T47D (cell line): ENCODE data around the gene VIL1.

ENCODE experiments used
- DNase-seq, 2 experiments: peaks; one replicate each; pipeline versions ENCODE4 v3.0.0 to v3.0.0-alpha.2; 2011 to 2012; ENCODE audit warnings: low read depth in 1 of 2, low spot score in 1 of 2
- JUND ChIP-seq: IDR thresholded peaks from 2 replicates; pipeline ENCODE4 v1.6.1; 2012; ENCODE audit warnings: low read depth
- in situ Hi-C: cut with HindIII; loops from 2 replicates; pipeline ENCODE4 v1.10.0; 2016; ENCODE audit warnings: low sequenced_read_pairs, low pct_unique_long_range_greater_than_20kb

VIL1 gene

DNA sequence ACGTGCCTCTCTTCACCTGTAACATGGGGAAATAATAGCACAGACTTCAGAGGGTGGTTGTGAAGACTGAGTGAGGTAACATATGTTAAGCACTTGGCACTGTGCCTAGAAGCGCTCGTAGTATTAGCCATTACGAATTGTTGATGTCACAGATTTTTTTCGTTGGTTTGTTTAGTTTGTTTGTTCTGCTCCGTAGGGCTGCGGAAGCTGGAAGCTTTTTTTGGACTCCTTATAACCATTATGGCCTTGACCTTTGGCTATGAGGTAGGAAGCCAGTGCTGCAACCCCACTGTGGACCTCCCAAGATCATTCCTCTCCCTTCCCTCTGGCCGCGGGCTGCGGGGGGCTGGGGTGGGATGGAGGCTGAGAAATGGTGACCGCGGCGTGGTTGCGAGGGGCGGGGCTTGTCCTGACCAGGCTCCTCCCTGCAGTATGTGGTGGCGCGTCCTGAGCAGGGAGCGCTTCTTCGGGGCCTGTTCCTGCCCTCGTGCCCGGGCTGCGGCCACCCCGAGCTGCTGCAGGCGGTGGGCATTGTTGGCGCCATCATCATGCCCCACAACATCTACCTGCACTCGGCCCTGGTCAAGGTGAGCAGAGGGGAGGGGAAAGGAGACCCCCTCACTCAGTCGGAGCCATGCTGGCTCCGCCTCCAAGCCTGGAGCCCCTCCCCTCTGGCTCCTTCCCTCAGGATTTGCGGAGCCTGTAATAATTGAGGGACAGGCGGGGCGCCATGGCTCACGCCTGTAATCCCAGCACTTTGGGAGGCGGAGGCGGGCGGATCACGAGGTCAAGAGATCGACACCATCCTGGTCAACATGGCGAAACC is 31.3 kb upstream of the VIL1 start:
- TF ChIP-seq JUND: no peak
- no peak for DNase-seq
- in situ Hi-C loops: no loop called here

GRCh38 chr2:218389333-218390150 is 29.4 kb upstream of the VIL1 start:
- in situ Hi-C loops: no loop called here
- no peak for TF ChIP-seq JUND
- DNase-seq: no peak

DNA sequence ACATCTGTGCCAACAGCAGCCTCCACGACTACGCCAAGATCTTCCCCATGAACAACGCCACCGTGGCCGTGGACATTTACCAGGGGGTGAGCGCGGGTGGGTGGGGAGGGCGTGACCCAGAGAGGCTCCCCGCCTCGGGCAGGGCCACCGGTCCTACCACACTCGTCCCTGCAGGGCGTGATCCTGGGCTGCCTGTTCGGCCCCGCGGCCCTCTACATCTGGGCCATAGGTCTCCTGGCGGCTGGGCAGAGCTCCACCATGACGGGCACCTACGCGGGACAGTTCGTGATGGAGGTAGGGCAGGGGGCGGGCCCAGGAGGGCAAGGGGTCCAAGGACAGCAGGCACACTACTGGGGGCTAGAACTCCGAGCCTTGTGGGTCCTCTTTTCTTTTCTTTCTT is 27.7 kb upstream of the VIL1 start:
- no peak for DNase-seq
- no peak for TF ChIP-seq JUND
- in situ Hi-C loops: no loop called here

DNA sequence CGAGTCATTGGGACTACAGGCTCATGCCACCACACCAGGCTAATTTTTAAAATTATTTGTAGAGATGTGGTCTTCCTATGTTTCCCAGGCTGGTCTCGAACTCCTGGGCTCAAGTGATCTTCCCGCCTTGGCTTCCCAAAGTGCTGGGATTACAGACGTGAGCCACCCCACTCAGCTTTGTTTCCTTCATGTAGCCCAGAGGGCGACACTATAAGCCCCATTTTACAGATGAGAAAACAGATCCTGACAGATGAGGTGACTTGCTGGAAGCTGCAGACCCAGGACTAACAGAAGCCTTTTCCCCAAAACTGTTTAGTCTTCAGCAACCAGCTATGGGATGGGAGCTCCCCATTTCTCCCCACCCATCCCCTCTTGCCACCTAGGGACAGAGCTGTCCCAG is 26.5 kb upstream of the VIL1 start:
- no peak for TF ChIP-seq JUND
- in situ Hi-C loops: no loop called here
- DNase-seq: no peak

- in situ Hi-C loops: no loop called here
Observed at GRCh38 chr2:218392891-218393462, 25.9 kb upstream of the VIL1 start.

DNA sequence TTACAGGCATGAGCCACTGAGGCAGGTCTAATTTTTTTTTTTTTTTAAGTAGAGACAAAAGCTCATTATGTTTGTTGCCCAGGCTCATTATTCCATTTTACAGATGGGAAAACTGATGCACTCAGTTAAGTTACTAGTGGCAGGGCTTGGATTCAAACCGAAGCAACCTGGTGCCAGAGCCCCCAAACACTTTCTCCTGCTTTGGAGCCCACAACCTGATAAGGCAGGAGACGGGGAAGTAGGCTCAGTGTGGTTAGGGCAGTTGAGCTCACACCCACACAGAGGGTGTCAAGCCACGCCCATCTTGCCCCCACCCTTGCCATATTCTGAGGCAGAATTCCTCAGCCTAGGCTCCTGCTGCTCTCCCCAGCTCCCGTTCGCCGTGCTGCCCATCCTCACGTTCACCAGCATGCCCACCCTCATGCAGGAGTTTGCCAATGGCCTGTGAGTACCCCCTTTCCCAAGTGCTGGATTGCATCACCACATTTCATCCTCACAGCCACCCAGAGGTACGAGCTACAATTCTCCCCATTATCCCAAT is 25.1 kb upstream of the VIL1 start:
- in situ Hi-C loops: no loop called here

More at GRCh38 chr2:218392891-218393462, 25.9 kb upstream of the VIL1 start:
- no peak for DNase-seq
- TF ChIP-seq JUND: no peak

DNA sequence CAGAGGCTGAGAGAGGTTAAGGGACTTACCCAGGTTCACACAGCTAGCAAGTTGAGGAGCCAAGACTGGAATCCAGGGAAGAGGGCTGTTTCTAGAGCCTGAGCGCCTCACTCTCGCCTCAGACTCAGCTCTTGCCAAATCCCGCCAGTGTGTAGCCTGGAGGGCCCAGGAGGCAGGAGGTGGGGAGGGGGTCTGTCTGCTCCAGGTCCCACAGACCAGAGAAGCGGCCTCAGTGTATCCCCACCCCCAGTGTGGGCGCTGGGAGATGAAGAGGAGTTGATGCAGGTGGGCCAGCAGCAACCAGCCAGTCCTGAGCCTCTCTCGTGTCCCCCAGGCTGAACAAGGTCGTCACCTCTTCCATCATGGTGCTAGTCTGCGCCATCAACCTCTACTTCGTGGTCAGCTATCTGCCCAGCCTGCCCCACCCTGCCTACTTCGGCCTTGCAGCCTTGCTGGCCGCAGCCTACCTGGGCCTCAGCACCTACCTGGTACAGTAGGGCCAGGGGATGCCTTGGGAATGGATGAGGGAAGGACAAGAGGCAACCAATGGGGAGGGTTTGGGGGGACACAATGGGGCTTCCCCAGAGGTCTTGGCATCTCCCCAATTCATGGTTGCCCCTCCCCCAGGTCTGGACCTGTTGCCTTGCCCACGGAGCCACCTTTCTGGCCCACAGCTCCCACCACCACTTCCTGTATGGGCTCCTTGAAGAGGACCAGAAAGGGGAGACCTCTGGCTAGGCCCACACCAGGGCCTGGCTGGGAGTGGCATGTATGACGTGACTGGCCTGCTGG is 24.4 kb upstream of the VIL1 start:
- in situ Hi-C loops: no loop called here
- TF ChIP-seq JUND: no peak
- DNase-seq: no peak

More for the DNA sequence above, 25.1 kb upstream of the VIL1 start:
- no peak for DNase-seq
- TF ChIP-seq JUND: no peak

- DNase-seq: no peak
- in situ Hi-C loops: no loop called here
- no peak for TF ChIP-seq JUND
Observed at GRCh38 chr2:218395090-218395444, 23.9 kb upstream of the VIL1 start.

DNA sequence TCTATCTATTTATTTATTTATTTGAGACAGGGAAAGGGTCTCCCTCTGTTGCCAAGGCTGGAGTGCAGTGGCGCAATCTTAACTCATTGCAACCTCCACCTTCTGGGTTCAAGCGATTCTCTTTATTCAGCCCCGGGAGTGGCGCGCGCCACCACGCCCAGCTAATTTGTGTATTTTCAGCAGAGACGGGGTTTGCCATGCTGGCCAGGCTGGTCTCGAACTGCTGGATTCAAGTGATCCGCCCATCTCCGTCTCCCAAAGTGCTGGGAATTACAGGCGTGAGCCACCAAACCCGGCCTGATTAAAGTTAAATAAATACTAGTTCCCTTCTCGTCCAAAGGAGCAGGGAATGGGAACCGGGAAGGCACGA is 23.5 kb upstream of the VIL1 start:
- no peak for DNase-seq
- no peak for TF ChIP-seq JUND
- in situ Hi-C loops: no loop called here

GRCh38 chr2:218395826-218396687 is 22.9 kb upstream of the VIL1 start:
- peak; percentile 24 to 96 for DNase-seq
- no peak for TF ChIP-seq JUND
- in situ Hi-C loops: no loop called here

DNA sequence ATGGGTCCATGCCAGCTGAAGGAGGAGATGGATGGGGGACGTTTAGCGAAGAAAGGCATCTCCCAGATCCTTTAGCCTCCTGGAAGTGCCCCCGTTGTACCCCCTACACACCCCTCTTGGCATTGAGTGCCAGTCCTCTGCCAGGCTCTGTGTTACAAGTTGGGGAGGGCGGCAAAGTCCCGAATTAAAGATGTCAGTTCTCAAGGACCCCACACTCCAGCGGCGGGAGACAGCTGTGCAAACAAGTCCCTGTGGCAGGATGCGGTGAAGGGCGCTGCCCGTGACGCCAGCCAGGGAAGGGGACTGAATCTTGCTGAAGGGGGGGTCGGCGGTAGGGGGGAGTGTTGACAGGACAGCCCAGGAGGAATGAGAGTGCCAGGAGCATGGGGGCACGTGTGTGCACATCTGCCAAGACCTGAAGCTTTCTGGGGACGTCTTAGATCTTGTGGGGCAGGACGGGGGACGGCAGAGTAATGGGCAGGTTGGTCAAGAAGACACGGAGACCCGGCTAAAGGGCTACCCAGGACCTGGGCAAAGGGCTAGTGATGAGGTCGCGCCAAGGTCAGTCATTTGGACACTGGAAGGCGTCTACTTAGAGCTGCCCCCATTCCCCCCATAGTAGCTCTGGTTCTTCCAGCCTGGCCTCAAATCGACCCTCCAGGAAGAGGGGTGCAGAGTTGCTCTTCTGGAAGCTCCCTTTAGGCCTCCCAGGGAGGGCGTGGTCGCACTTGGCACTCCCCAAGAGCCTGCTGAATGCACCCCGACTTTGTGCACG is 22.0 kb upstream of the VIL1 start:
- in situ Hi-C loops: no loop called here
- TF ChIP-seq JUND: no peak
- peak in 1 of 2 experiments; percentile 68 for DNase-seq
